B cell (primary cell): ENCODE data around the gene SDF2.

Experiments
- EZH2 ChIP-seq: IDR thresholded peaks from 2 replicates; pipeline ENCODE4 v1.6.1; 2012; ENCODE audit warnings: borderline replicate concordance, low read depth, mild to moderate bottlenecking, moderate library complexity, low read length; ENCODE audit not compliant: insufficient read depth, poor library complexity, severe bottlenecking
- TF ChIP-seq, protein P1 (sequence below): fragments of 200-600 bp; IDR thresholded peaks from one replicate; pipeline ENCODE4 v1.8.0; 2022; ENCODE audit warnings: antibody characterized with exemption, mild to moderate bottlenecking

DNA sequence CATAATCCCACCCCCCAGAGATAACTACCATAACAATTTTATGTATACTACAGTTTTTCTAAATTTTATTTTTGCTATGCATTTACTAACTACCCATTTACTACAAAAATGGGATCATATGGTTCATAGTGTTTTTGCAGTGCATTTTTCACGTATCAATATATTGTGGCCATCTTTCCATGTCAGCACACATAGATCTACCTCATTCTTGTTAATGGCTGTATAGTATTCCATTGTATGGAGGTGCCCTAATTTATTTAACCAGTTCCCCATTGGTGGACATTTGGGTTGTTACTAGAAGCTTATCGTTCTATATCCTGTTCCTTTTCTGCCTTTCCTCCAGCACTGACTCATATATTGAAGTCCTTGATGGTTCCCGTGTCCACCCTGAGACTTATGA is 27.3 kb upstream of the SDF2 start:
- TF ChIP-seq, protein P1, sequence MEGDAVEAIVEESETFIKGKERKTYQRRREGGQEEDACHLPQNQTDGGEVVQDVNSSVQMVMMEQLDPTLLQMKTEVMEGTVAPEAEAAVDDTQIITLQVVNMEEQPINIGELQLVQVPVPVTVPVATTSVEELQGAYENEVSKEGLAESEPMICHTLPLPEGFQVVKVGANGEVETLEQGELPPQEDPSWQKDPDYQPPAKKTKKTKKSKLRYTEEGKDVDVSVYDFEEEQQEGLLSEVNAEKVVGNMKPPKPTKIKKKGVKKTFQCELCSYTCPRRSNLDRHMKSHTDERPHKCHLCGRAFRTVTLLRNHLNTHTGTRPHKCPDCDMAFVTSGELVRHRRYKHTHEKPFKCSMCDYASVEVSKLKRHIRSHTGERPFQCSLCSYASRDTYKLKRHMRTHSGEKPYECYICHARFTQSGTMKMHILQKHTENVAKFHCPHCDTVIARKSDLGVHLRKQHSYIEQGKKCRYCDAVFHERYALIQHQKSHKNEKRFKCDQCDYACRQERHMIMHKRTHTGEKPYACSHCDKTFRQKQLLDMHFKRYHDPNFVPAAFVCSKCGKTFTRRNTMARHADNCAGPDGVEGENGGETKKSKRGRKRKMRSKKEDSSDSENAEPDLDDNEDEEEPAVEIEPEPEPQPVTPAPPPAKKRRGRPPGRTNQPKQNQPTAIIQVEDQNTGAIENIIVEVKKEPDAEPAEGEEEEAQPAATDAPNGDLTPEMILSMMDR = no peak
- TF ChIP-seq EZH2 = no peak
